Measurements from ENCODE around the gene DYNC2LI1. TPM values are rescaled to one million over a fixed set of nuclear protein-coding genes. Genes with fewer than 3 reads are reported as not detected.
A peak's percentile ranks its signal among the peaks of the same experiment; 100 is the strongest.

Gene DYNC2LI1
- polyA plus RNA-seq, 3 donors, result 77.1 to 99.1 (median 84.2) TPM

GRCh38 chr2:43812006-43812405, 38.2 kb downstream of the DYNC2LI1 start:
- no peak for DNase-seq (ENCODE audit: low read depth in 3 of 3, low spot score in 2 of 3)

DNA sequence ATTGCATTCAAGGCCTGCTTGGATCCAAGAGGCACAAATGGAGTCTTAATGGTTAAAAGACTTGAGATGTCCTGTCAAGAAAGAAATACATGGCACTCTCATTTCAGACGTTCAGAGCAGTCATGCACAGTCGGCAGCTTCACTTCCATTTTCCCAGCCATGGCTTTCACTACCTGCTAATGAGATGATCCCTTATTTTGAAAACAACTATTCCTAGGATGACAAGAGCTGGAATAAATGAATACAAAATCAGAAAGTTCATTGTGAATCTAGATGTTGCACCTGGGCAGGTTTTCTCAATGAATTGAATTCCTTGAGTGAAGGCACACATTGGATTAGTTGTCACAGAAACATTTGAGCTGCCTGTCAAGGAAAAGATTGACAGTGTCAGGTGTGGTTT, 39.1 kb downstream of the DYNC2LI1 start:
- no peak for DNase-seq (ENCODE audit: low read depth in 3 of 3, low spot score in 2 of 3)

- no peak for DNase-seq (ENCODE audit: low read depth in 3 of 3, low spot score in 2 of 3)
Measured at GRCh38 chr2:43814711-43815110, 40.9 kb downstream of the DYNC2LI1 start.

- no peak for DNase-seq (ENCODE audit: low read depth in 3 of 3, low spot score in 2 of 3)
Measured at GRCh38 chr2:43818761-43819160, 44.9 kb downstream of the DYNC2LI1 start.

- DNase-seq (ENCODE audit: low read depth in 3 of 3, low spot score in 2 of 3), result no peak
Measured at GRCh38 chr2:43819491-43820163, 45.8 kb downstream of the DYNC2LI1 start.

- no peak for DNase-seq (ENCODE audit: low read depth in 3 of 3, low spot score in 2 of 3)
Measured at GRCh38 chr2:43822839-43823238, 49.0 kb downstream of the DYNC2LI1 start.

GRCh38 chr2:43823751-43824150, 49.9 kb downstream of the DYNC2LI1 start:
- DNase-seq (ENCODE audit: low read depth in 3 of 3, low spot score in 2 of 3), result no peak

DNA sequence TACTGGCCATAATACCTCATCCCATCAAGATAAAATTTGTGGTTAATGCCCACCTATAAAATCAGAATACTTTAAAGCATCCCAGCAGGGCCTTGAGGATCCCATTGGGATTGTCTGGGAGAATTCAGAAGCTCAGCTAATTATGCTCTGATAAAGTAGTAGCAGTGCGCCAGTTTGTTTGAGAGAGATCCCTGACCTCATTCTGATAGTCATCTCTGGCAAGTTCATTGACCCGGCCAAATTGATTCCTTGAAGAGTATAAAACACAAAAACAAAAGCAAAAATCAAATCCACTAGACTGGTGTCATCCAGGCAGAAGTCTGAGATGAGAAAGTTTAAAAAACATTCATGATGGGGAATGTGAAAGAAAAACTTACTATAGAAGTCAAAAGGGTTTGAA, 50.7 kb downstream of the DYNC2LI1 start:
- no peak for DNase-seq (ENCODE audit: low read depth in 3 of 3, low spot score in 2 of 3)

GRCh38 chr2:43824951-43825493, 51.2 kb downstream of the DYNC2LI1 start:
- no peak for DNase-seq (ENCODE audit: low read depth in 3 of 3, low spot score in 2 of 3)

DNA sequence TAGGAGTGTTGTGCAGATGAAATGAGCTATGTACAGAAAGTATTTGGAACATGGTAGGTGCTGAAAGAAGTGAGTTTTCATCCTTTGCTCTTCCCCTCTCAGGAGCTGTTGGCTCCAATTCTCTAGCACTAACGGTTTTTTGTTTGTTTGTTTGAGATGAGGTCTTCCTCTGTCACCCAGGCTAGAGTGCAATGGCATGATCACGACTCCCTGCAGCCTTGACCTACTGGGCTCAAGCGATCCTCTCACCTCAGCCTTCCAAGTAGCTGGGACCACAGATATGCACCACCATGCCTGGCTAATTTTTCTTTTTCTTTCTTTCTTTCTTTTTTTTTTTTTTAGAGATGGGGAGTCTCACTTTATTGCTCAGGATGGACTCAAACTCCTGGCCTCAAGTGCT, 52.0 kb downstream of the DYNC2LI1 start:
- no peak for DNase-seq (ENCODE audit: low read depth in 3 of 3, low spot score in 2 of 3)

- DNase-seq (ENCODE audit: low read depth in 3 of 3, low spot score in 2 of 3), result no peak
Measured at GRCh38 chr2:43826305-43827250, 52.7 kb downstream of the DYNC2LI1 start.

GRCh38 chr2:43831543-43832294, 57.9 kb downstream of the DYNC2LI1 start:
- DNase-seq (ENCODE audit: low read depth in 3 of 3, low spot score in 2 of 3), result peak in 1 of 3 donors; percentile 7

- no peak for DNase-seq (ENCODE audit: low read depth in 3 of 3, low spot score in 2 of 3)
Measured at GRCh38 chr2:43832457-43832856, 58.6 kb downstream of the DYNC2LI1 start.

DNA sequence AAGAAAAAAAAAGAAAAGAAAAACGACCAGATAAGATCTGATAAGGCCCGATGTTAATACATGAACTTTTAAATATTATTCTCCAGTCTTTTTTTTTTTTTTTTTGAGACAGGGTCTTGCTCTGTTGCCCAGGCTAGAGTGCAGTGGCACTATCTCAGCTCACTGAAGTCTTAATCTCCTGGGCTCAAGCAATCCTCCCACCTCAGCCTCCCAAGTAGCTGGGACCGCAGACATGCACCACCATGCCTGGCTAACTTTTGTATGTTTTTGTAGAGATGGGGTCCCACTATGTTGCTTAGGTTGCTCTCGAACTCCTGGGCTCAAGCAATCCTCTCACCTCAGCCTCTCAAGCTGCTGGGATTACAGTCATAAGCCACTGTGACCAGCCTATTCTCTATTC, 63.2 kb downstream of the DYNC2LI1 start:
- no peak for DNase-seq (ENCODE audit: low read depth in 3 of 3, low spot score in 2 of 3)

GRCh38 chr2:43837831-43838559, 64.2 kb downstream of the DYNC2LI1 start:
- DNase-seq (ENCODE audit: low read depth in 3 of 3, low spot score in 2 of 3), result no peak

DNA sequence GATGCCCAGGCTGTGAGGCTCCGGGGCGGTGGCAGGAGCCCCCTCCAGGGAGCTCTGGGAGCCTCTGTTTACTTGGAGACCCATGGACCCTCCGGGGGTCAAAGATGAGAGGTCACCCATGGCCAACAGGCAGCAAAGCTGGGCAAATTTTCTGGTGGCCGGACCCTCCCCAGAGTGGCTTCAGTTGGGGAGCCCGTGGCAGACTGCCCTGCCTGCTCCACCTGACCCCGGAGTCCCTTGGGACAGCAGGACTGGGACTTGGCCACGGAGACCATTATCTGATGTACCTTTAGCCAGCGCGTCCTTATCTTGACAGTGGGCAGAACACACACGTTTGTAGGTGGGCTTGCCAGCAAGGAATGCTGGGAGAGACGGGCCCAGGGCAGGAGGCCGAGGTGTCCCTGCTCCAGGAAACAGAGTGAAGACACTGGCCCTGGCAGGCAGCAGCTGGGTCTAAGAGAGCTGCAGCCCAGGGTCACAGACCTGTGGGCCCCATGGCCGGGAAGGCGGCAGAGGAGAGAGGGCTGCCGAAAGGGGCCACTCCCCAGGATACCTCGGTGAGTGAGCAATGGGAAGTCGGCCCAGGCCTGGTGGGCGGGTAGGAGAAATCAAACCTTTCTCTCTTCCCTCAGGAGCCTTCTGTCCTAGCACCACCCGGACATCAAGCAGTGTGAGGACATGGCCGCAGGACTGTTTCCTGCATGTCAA, 64.9 kb downstream of the DYNC2LI1 start, which contains the start of the genes ABCG5 and ABCG8:
Gene ABCG5 (minus strand): TSS at position 280 of the 708 bp plus-strand sequence. CDS start 160 bp downstream, at position 120.
Gene ABCG8 (plus strand): TSS at position 412 of the 708 bp plus-strand sequence. CDS start 83 bp downstream, at position 495.
- no peak for DNase-seq (ENCODE audit: low read depth in 3 of 3, low spot score in 2 of 3)

DNA sequence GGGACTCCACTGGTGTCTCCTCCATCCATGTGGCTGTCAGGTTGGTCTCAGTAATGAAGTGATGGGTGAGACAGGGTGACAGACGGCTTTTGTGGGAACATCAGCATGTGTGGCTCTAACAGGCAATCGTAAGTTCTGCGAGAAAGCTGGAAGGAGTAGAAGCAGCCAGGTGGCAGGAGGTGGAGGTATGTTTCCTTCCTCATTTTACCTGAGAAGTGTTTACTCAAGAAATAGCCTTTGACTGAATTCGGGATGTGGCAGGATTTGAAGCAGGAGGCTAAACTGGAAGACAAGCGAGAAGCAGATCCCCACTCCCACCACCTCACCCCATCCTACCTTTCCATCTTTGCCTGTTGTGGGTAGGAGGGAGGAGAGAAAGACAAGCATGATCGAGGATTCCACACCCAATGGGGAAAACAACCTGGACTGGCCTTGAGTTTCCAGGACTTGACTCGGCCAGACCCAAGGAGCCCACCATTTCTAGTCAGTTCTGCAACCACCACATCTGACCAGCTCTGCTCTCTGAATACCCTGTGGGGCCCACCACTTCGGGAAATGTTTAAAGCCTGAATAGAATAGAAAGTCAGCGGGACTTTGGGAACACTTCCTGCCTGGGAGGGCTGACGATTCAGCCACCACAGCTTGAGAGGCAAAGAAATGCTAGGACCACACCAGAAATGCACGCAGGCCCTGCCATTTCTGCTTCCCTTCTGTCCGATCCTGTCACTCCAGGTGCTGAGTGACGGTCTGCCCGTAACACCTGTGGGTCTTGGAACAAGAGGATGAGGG, 66.1 kb downstream of the DYNC2LI1 start:
- DNase-seq (ENCODE audit: low read depth in 3 of 3, low spot score in 2 of 3), result no peak

GRCh38 chr2:43840965-43841364, 67.1 kb downstream of the DYNC2LI1 start:
- DNase-seq (ENCODE audit: low read depth in 3 of 3, low spot score in 2 of 3), result no peak

Data from right renal cortex interstitium (tissue), 3 donors.